IMR-90 (cell line): ENCODE results near the gene NRP1.

Source experiments
- CHD1 ChIP-seq: IDR thresholded peaks from 2 replicates; pipeline ENCODE4 v1.6.1; 2012; ENCODE audit warnings: low read depth, low read length, improper control_type of control experiment
- CTCF ChIP-seq: conservative IDR thresholded peaks from 2 replicates; pipeline ENCODE4 v1.5.1; 2012; ENCODE audit warnings: mild to moderate bottlenecking, low read depth, low read length, improper control_type of control experiment
- FOS ChIP-seq: fragments of 150-350 bp; IDR thresholded peaks from 2 replicates; pipeline ENCODE4 v1.6.1; 2016; ENCODE audit warnings: low read depth, low read length
- POLR2A ChIP-seq: IDR thresholded peaks from 2 replicates; pipeline ENCODE4 v1.6.1; 2012; ENCODE audit warnings: mild to moderate bottlenecking, low read depth, low read length
- RAD21 ChIP-seq: IDR thresholded peaks from 2 replicates; pipeline ENCODE4 v1.6.1; 2012; ENCODE audit warnings: low read length, improper control_type of control experiment
- RCOR1 ChIP-seq: IDR thresholded peaks from 2 replicates; pipeline ENCODE4 v1.6.1; 2012; ENCODE audit warnings: mild to moderate bottlenecking, low read length, improper control_type of control experiment; ENCODE audit not compliant: insufficient replicate concordance
- RFX5 ChIP-seq: IDR thresholded peaks from 2 replicates; pipeline ENCODE4 v1.8.0; 2012; ENCODE audit warnings: low read depth, mild to moderate bottlenecking, low read length, moderate library complexity
- SMC3 ChIP-seq: fragments of 150-350 bp; IDR thresholded peaks from 2 replicates; pipeline ENCODE4 v1.6.1; 2016; ENCODE audit warnings: low read depth, mild to moderate bottlenecking, antibody characterized with exemption, low read length, moderate library complexity
- USF2 ChIP-seq: fragments of 150-350 bp; IDR thresholded peaks from 2 replicates; pipeline ENCODE4 v1.6.1; 2017; ENCODE audit warnings: mild to moderate bottlenecking, antibody characterized with exemption, low read length, low read depth

GRCh38 chr10:33160151-33160550, 174.3 kb downstream of the NRP1 start:
- TF ChIP-seq CTCF (no peak), POLR2A (no peak), USF2 (no peak), RFX5 (no peak), FOS (no peak), RCOR1 (no peak), RAD21 (no peak), SMC3 (no peak), CHD1 (no peak)
